Measurements from ENCODE around the gene PLEKHD1. TPM values are rescaled to one million over a fixed set of nuclear protein-coding genes. Genes with fewer than 3 reads are reported as not detected.

Gene PLEKHD1
- total RNA-seq, 4 donors from 2014 or later = 0.14 to 0.16 TPM; not detected in 2

DNA sequence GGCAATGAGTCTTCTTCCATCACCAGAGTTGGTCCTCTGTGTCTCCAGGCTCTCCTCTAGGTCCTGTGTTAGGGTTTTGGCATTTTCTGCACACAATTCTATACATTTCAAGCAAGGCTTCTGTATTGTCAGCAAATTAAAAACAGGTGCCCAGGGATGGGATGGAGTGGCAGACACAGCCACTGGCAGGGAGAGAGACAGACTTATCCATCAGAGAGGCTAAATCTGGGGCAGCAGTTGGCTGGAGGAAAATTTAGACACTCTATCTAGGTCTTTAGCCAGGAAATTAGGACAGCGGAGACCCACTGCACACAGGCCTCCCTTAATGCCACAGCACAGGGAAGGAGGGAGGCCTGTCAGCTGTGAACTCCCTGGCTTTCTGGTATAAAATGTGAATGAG, 20.2 kb downstream of the PLEKHD1 start:
- 82 to 100% methylated on average over 1 of the region's 1 CpG for WGBS, 2 donors (ENCODE audit: low coverage in 1 of 2)
- Histone ChIP-seq H3K27ac (no peak overlapping the region), H3K27me3 (no peaks in the 10 kb centered on the region), H3K4me3 (no peak overlapping the region), H3K4me1 (peaks cover 0 to 5% (median 0%) of the 10 kb centered on the region in 4 donors), H3K36me3 (no peaks in the 10 kb centered on the region), H3K9me3 (no peaks in the 10 kb centered on the region)
- TF ChIP-seq, protein P1, sequence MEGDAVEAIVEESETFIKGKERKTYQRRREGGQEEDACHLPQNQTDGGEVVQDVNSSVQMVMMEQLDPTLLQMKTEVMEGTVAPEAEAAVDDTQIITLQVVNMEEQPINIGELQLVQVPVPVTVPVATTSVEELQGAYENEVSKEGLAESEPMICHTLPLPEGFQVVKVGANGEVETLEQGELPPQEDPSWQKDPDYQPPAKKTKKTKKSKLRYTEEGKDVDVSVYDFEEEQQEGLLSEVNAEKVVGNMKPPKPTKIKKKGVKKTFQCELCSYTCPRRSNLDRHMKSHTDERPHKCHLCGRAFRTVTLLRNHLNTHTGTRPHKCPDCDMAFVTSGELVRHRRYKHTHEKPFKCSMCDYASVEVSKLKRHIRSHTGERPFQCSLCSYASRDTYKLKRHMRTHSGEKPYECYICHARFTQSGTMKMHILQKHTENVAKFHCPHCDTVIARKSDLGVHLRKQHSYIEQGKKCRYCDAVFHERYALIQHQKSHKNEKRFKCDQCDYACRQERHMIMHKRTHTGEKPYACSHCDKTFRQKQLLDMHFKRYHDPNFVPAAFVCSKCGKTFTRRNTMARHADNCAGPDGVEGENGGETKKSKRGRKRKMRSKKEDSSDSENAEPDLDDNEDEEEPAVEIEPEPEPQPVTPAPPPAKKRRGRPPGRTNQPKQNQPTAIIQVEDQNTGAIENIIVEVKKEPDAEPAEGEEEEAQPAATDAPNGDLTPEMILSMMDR (IDR thresholded peaks at IDR 0.05) = no peak
- TF ChIP-seq POLR2A (IDR thresholded peaks at IDR 0.05) (no peak), POLR2AphosphoS5 (IDR thresholded peaks at IDR 0.05) (no peak), EP300 (IDR thresholded peaks at IDR 0.05; ENCODE audit: low read depth) (no peak)
- intact Hi-C loops (cut with DNase I; ENCODE audit: low total_unique reads) (no loop called here), in situ Hi-C loops (cut with MboI; ENCODE audit: low pct_ligation_motif_present in 1 of 4, low pct_unique_long_range_greater_than_20kb in 1 of 4, low sequenced_read_pairs in 3 of 4) (no loop called here)
- no peak for DNase-seq

GRCh38 chr14:69505338-69506240, 21.1 kb downstream of the PLEKHD1 start:
- Histone ChIP-seq H3K4me3 (no peak overlapping the region), H3K36me3 (no peaks in the 10 kb centered on the region), H3K27me3 (no peaks in the 10 kb centered on the region), H3K9me3 (no peaks in the 10 kb centered on the region), H3K27ac (no peak overlapping the region), H3K4me1 (peaks cover 0 to 5% (median 0%) of the 10 kb centered on the region in 4 donors)
- TF ChIP-seq, protein P1 (IDR thresholded peaks at IDR 0.05) = no peak
- no peak for TF ChIP-seq POLR2A (IDR thresholded peaks at IDR 0.05)
- no peak for TF ChIP-seq EP300 (IDR thresholded peaks at IDR 0.05; ENCODE audit: low read depth)
- TF ChIP-seq POLR2AphosphoS5 (IDR thresholded peaks at IDR 0.05) = no peak
- no peak for DNase-seq
- WGBS, 2 donors (ENCODE audit: low coverage in 1 of 2) = 13 to 75% methylated on average over 1 to 8 of the region's 8 CpGs
- intact Hi-C loops (cut with DNase I; ENCODE audit: low total_unique reads) = no loop called here
- in situ Hi-C loops (cut with MboI; ENCODE audit: low pct_ligation_motif_present in 1 of 4, low pct_unique_long_range_greater_than_20kb in 1 of 4, low sequenced_read_pairs in 3 of 4) = no loop called here

GRCh38 chr14:69506241-69506595, 21.7 kb downstream of the PLEKHD1 start:
- peaks cover 0 to 4% (median 0%) of the 10 kb centered on the region in 4 donors for H3K4me1 ChIP-seq
- no peak for DNase-seq
- no peaks in the 10 kb centered on the region for H3K27me3 ChIP-seq
- H3K27ac ChIP-seq = no peak overlapping the region
- no peak overlapping the region for H3K4me3 ChIP-seq
- TF ChIP-seq EP300 (IDR thresholded peaks at IDR 0.05; ENCODE audit: low read depth) (no peak), POLR2A (IDR thresholded peaks at IDR 0.05) (no peak), POLR2AphosphoS5 (IDR thresholded peaks at IDR 0.05) (no peak)
- TF ChIP-seq, protein P1 (IDR thresholded peaks at IDR 0.05) = no peak
- H3K36me3 ChIP-seq = no peaks in the 10 kb centered on the region
- in situ Hi-C loops (cut with MboI; ENCODE audit: low pct_ligation_motif_present in 1 of 4, low pct_unique_long_range_greater_than_20kb in 1 of 4, low sequenced_read_pairs in 3 of 4) (no loop called here), intact Hi-C loops (cut with DNase I; ENCODE audit: low total_unique reads) (no loop called here)
- WGBS, 2 donors (ENCODE audit: low coverage in 1 of 2) = 65% methylated on average over 1 of the region's 1 CpG; no CpG with 5 or more reads in 1 of the 2 donors
- no peaks in the 10 kb centered on the region for H3K9me3 ChIP-seq

DNA sequence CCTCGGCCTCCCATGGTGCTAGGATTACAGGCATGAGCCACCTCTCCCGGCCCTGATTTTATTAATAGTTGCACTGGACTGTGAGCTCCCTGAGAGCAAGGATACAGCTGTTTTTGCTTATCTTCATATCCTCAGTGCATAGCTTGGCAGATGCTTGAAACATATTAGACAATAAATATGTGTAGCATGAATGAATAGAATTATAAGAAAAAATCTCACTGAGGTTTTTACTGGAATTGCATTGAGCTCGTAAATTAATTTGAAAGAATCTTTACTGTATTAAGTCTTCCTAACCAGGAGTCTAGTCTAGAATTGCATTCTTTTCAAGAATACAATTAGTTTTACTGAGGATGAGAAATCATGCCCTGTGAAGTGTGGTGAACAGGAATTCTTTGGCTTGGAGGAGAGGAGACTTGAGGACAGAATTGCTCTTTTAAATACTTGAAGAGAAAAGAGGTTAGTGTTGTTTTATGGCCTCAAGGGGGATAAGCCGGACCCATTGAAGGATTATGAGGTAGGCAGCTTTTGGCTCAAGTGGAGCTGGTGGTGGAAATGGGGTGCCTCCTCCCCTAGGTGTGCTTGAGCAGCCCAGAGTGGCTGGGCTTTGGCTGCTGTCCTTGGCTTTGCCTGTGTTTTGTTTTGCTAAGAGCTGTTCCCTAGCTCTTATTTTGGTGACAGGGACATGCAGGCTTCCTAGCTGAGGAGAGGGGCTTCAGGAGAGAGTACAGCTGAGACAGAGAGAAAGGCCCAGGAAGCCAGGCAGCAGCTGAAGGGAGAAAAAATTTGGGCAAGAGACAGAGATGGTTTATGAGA, 34.0 kb downstream of the PLEKHD1 start:
- Histone ChIP-seq H3K27me3 (peaks cover 16% of the 10 kb centered on the region), H3K36me3 (no peaks in the 10 kb centered on the region), H3K4me1 (no peaks in the 10 kb centered on the region), H3K4me3 (no peak overlapping the region), H3K27ac (no peak overlapping the region), H3K9me3 (no peaks in the 10 kb centered on the region)
- intact Hi-C loops (cut with DNase I; ENCODE audit: low total_unique reads) (no loop called here), in situ Hi-C loops (cut with MboI; ENCODE audit: low pct_ligation_motif_present in 1 of 4, low pct_unique_long_range_greater_than_20kb in 1 of 4, low sequenced_read_pairs in 3 of 4) (no loop called here)
- 55 to 68% methylated on average over 4 of the region's 4 CpGs for WGBS, 2 donors (ENCODE audit: low coverage in 1 of 2)
- TF ChIP-seq, protein P1 (IDR thresholded peaks at IDR 0.05) = no peak
- TF ChIP-seq POLR2AphosphoS5 (IDR thresholded peaks at IDR 0.05) (no peak), POLR2A (IDR thresholded peaks at IDR 0.05) (no peak), EP300 (IDR thresholded peaks at IDR 0.05; ENCODE audit: low read depth) (no peak)
- DNase-seq = no peak

Data from transverse colon (tissue), 4 donors.